Measurements from ENCODE around the gene ADAMTS12. TPM values are rescaled to one million over a fixed set of nuclear protein-coding genes. Genes with fewer than 3 reads are reported as not detected.

Gene ADAMTS12
- total and polyA plus RNA-seq, 10 of the 15 experiments (the other 5 are each of a cell fraction or from before 2014, with no cell fraction given): 0.11 to 35.8 (median 20.7) TPM

- Histone ChIP-seq H4K20me1 (ENCODE audit: control insufficient read depth, insufficient read depth) (no peaks in the 10 kb centered on the region), H3K79me2 (ENCODE audit: control insufficient read depth, insufficient read depth, low read length) (no peaks in the 10 kb centered on the region), H3K36me3 (ENCODE audit: control insufficient read depth in 2 of 2, insufficient read depth in 2 of 2, low read length in 1 of 2) (peaks cover 0 to 3% of the 10 kb centered on the region in 2 experiments; a peak in 1 of 4 replicates), H2AFZ (ENCODE audit: control insufficient read depth, low read depth, low read length) (no peak overlapping the region), H3K4me2 (ENCODE audit: control insufficient read depth, insufficient read depth) (no peak overlapping the region), H3K27me3 (replicated peaks in 1 of 2; ENCODE audit: control insufficient read depth in 2 of 2, insufficient read depth in 2 of 2, low read length in 1 of 2) (no peaks in the 10 kb centered on the region), H3K4me1 (ENCODE audit: control insufficient read depth, insufficient read depth, low read length) (peaks cover 5% of the 10 kb centered on the region; the same call in 1 of the 2 replicates), H3K9ac (ENCODE audit: control insufficient read depth, insufficient read depth, low read length) (no peak overlapping the region), H3K4me3 (no peak overlapping the region), H3K27ac (ENCODE audit: control insufficient read depth, insufficient read depth) (no peak overlapping the region), H3K9me3 (replicated peaks; ENCODE audit: control insufficient read depth, insufficient read depth, low read length) (no peaks in the 10 kb centered on the region; the same call in 2 of the 3 replicates)
- ATAC-seq: no peak
- ChIA-PET CTCF (no interaction called here), POLR2A (no interaction called here), SMC1A (ENCODE audit: uncharacterized antibody, unreplicated experiment) (no interaction called here), RAD21 (ENCODE audit: unreplicated experiment) (no interaction called here)
- WGBS (ENCODE audit: insufficient coverage, insufficient replicate concordance, low lambda C conversion rate, missing lambda C conversion rate): 49% methylated on average over 7 of the region's 7 CpGs
- no TSS peak for BruUV-seq (replicated peaks)
- intact Hi-C loops (cut with micrococcal nuclease; ENCODE audit: unreplicated experiment) (no loop called here), in situ Hi-C loops (cut with MboI) (no loop called here)
- no peak for DNase-seq (ENCODE audit: low read depth, low spot score)
- FAIRE-seq: no peak
- TF ChIP-seq BHLHE40 (IDR thresholded peaks at IDR 0.05; ENCODE audit: borderline replicate concordance in 1 of 2, low read depth in 2 of 2, low read length in 1 of 2) (no peak), SUPT20H (IDR thresholded peaks at IDR 0.05; ENCODE audit: borderline replicate concordance, control insufficient read depth, low read depth, low read length) (no peak), ZBTB33 (IDR thresholded peaks at IDR 0.05) (no peak), MEF2A (IDR thresholded peaks at IDR 0.05; ENCODE audit: insufficient read depth, low read depth, low read length) (no peak), E2F8 (IDR thresholded peaks at IDR 0.05; ENCODE audit: low read depth, partially characterized antibody) (no peak), IKZF2 (IDR thresholded peaks at IDR 0.05) (no peak)
- TF ChIP-seq, protein P1, sequence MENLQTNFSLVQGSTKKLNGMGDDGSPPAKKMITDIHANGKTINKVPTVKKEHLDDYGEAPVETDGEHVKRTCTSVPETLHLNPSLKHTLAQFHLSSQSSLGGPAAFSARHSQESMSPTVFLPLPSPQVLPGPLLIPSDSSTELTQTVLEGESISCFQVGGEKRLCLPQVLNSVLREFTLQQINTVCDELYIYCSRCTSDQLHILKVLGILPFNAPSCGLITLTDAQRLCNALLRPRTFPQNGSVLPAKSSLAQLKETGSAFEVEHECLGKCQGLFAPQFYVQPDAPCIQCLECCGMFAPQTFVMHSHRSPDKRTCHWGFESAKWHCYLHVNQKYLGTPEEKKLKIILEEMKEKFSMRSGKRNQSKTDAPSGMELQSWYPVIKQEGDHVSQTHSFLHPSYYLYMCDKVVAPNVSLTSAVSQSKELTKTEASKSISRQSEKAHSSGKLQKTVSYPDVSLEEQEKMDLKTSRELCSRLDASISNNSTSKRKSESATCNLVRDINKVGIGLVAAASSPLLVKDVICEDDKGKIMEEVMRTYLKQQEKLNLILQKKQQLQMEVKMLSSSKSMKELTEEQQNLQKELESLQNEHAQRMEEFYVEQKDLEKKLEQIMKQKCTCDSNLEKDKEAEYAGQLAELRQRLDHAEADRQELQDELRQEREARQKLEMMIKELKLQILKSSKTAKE (IDR thresholded peaks at IDR 0.05; ENCODE audit: low read depth, poor library complexity, severe bottlenecking): no peak
- TF ChIP-seq, protein P2, sequence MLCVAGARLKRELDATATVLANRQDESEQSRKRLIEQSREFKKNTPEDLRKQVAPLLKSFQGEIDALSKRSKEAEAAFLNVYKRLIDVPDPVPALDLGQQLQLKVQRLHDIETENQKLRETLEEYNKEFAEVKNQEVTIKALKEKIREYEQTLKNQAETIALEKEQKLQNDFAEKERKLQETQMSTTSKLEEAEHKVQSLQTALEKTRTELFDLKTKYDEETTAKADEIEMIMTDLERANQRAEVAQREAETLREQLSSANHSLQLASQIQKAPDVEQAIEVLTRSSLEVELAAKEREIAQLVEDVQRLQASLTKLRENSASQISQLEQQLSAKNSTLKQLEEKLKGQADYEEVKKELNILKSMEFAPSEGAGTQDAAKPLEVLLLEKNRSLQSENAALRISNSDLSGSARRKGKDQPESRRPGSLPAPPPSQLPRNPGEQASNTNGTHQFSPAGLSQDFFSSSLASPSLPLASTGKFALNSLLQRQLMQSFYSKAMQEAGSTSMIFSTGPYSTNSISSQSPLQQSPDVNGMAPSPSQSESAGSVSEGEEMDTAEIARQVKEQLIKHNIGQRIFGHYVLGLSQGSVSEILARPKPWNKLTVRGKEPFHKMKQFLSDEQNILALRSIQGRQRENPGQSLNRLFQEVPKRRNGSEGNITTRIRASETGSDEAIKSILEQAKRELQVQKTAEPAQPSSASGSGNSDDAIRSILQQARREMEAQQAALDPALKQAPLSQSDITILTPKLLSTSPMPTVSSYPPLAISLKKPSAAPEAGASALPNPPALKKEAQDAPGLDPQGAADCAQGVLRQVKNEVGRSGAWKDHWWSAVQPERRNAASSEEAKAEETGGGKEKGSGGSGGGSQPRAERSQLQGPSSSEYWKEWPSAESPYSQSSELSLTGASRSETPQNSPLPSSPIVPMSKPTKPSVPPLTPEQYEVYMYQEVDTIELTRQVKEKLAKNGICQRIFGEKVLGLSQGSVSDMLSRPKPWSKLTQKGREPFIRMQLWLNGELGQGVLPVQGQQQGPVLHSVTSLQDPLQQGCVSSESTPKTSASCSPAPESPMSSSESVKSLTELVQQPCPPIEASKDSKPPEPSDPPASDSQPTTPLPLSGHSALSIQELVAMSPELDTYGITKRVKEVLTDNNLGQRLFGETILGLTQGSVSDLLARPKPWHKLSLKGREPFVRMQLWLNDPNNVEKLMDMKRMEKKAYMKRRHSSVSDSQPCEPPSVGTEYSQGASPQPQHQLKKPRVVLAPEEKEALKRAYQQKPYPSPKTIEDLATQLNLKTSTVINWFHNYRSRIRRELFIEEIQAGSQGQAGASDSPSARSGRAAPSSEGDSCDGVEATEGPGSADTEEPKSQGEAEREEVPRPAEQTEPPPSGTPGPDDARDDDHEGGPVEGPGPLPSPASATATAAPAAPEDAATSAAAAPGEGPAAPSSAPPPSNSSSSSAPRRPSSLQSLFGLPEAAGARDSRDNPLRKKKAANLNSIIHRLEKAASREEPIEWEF (IDR thresholded peaks at IDR 0.05; ENCODE audit: insufficient replicate concordance, low read depth, low read length): no peak
Observed at GRCh38 chr5:33684496-33685159, 207.2 kb downstream of the ADAMTS12 start.
